Right cardiac atrium (tissue), 5 donors: ENCODE results near the gene COMMD9. TPM values are rescaled to one million over a fixed set of nuclear protein-coding genes. Genes with fewer than 3 reads are reported as not detected.

Experiments used
- ATAC-seq, 2 donors: fragments of 200-7000 bp; cut with Tn5 transposase; one replicate each; pipeline versions ENCODE4 v1.8.0 to v1.9.1; 2020; ENCODE audit warnings: moderate library complexity in 2 of 2, mild to moderate bottlenecking in 1 of 2
- DNase-seq, 3 donors: peaks; one replicate each; pipeline ENCODE4 v3.0.0-alpha.2; 2020
- H3K27ac ChIP-seq: one replicate; pipeline ENCODE4 v1.5.1; 2013; ENCODE audit warnings: mild to moderate bottlenecking, low read length, control low read depth, moderate library complexity
- H3K27me3 ChIP-seq: one replicate; pipeline ENCODE4 v1.6.1; 2013; ENCODE audit not compliant: control insufficient read depth, insufficient read depth
- H3K4me1 ChIP-seq: one replicate; pipeline ENCODE4 v1.6.1; 2013; ENCODE audit warnings: low read length; ENCODE audit not compliant: control insufficient read depth, insufficient read depth
- H3K4me3 ChIP-seq: one replicate; pipeline ENCODE4 v1.5.1; 2013; ENCODE audit warnings: low read length, control low read depth
- H3K9me3 ChIP-seq: one replicate; pipeline ENCODE4 v1.6.1; 2013; ENCODE audit warnings: low read length; ENCODE audit not compliant: control insufficient read depth
- whole genome bisulfite sequencing: extraction: QIAGEN DNeasy Blood & Tissue Kit; methylation state at CpG from one replicate; pipeline ENCODE4 v1.1.7; 2013; 5-methylcytosine and 5-hydroxymethylcytosine counted together
- intact Hi-C, 4 donors: fragments of 100-400 bp; cut with DNase I; formaldehyde crosslinking; loops; one replicate each; pipeline versions ENCODE4 v1.11.0 to v1.14.0; 2022 to 2023
- polyA plus RNA-seq: library from polyadenylated mRNA; stranded (reverse); fragments of 200-250 nt; gene quantifications from one replicate; pipeline ENCODE4 v1.2.3, GENCODE V29; 2013
- total RNA-seq, 4 donors: library from RNA; stranded (reverse); fragmentation: NEBNext Ultra II Directional; extraction: Animal tissue kit (Norgen Biotek cat#: 25700); gene quantifications; one replicate each; pipeline ENCODE4 v1.2.1, GENCODE V29; 2021
- donor health status: healthy with polysubstance abuse.
- donor health status: DM: no; HTN: yes; CAD: no.
- donor health status: DM: no; HTN: no; CAD: no.
- donor health status: DM: no; HTN: yes; CAD: no; lungs with severe emphysema.
- donor health status: DM: yes; HTN: yes; CAD: no.

COMMD9 gene
- total and polyA plus RNA-seq, 5 donors: 35.2 to 51.8 (median 36.9) TPM

- ATAC-seq (no peak), DNase-seq (no peak)
- Histone ChIP-seq H3K27me3 (no peaks in the 10 kb centered on the region), H3K27ac (no peak overlapping the region), H3K4me1 (no peaks in the 10 kb centered on the region), H3K9me3 (no peaks in the 10 kb centered on the region), H3K4me3 (no peak overlapping the region)
- 63% methylated on average over 6 of the region's 6 CpGs for WGBS
- intact Hi-C loops: no loop called here
These were observed 25.2 kb upstream of the COMMD9 start for GRCh38 chr11:36314434-36314767.

- Histone ChIP-seq H3K4me3 (no peak overlapping the region), H3K27me3 (no peaks in the 10 kb centered on the region), H3K27ac (no peak overlapping the region), H3K9me3 (no peaks in the 10 kb centered on the region), H3K4me1 (no peaks in the 10 kb centered on the region)
- DNase-seq (no peak), ATAC-seq (no peak)
- WGBS: 72% methylated on average over 3 of the region's 3 CpGs
- intact Hi-C loops: no loop called here
These were observed 24.7 kb upstream of the COMMD9 start for GRCh38 chr11:36313750-36314433.

- Histone ChIP-seq H3K4me3 (no peak overlapping the region), H3K27me3 (no peaks in the 10 kb centered on the region), H3K27ac (no peak overlapping the region), H3K4me1 (no peaks in the 10 kb centered on the region), H3K9me3 (no peaks in the 10 kb centered on the region)
- no peak for ATAC-seq
- WGBS: 66% methylated on average over 6 of the region's 6 CpGs
- no peak for DNase-seq
- intact Hi-C loops: no loop called here
These were observed 23.6 kb upstream of the COMMD9 start for GRCh38 chr11:36312611-36313472.

GRCh38 chr11:36311926-36312595, 22.8 kb upstream of the COMMD9 start:
- no peaks in the 10 kb centered on the region for H3K27me3 ChIP-seq
- no peaks in the 10 kb centered on the region for H3K9me3 ChIP-seq
- DNase-seq (no peak), ATAC-seq (no peak)
- WGBS: 89% methylated on average over 4 of the region's 4 CpGs
- no peaks in the 10 kb centered on the region for H3K4me1 ChIP-seq
- H3K4me3 ChIP-seq: no peak overlapping the region
- intact Hi-C loops: no loop called here
- H3K27ac ChIP-seq: no peak overlapping the region

- Histone ChIP-seq H3K27me3 (no peaks in the 10 kb centered on the region), H3K4me1 (no peaks in the 10 kb centered on the region), H3K27ac (no peak overlapping the region), H3K9me3 (no peaks in the 10 kb centered on the region), H3K4me3 (no peak overlapping the region)
- DNase-seq (no peak), ATAC-seq (no peak)
- WGBS: 91% methylated on average over 4 of the region's 4 CpGs
- intact Hi-C loops: loop anchor here in 1 of 4 donors (10.0 kb wide), 1 partner anchor 155 kb away; no protein-coding TSS in a partner anchor
These were observed 20.6 kb upstream of the COMMD9 start for GRCh38 chr11:36309779-36310178.

- no peaks in the 10 kb centered on the region for H3K9me3 ChIP-seq
- WGBS: 53% methylated on average over 1 of the region's 1 CpG
- H3K4me1 ChIP-seq: no peaks in the 10 kb centered on the region
- no peak for DNase-seq
- no peak overlapping the region for H3K27ac ChIP-seq
- no peaks in the 10 kb centered on the region for H3K27me3 ChIP-seq
- intact Hi-C loops: loop anchor here in 1 of 4 donors (10.0 kb wide), 1 partner anchor 156 kb away; no protein-coding TSS in a partner anchor
- peak in 1 of 2 donors; percentile 81 for ATAC-seq
- H3K4me3 ChIP-seq: no peak overlapping the region
These were observed 19.4 kb upstream of the COMMD9 start for GRCh38 chr11:36308577-36308976.

- ATAC-seq: no peak
- Histone ChIP-seq H3K9me3 (no peaks in the 10 kb centered on the region), H3K4me1 (no peaks in the 10 kb centered on the region), H3K27ac (no peak overlapping the region), H3K4me3 (no peak overlapping the region), H3K27me3 (no peaks in the 10 kb centered on the region)
- WGBS: 45% methylated on average over 3 of the region's 3 CpGs
- intact Hi-C loops: loop anchor here in 1 of 4 donors (10.0 kb wide), 1 partner anchor 158 kb away; no protein-coding TSS in a partner anchor
- DNase-seq: no peak
These were observed 17.7 kb upstream of the COMMD9 start for GRCh38 chr11:36306888-36307287.

- H3K9me3 ChIP-seq: no peaks in the 10 kb centered on the region
- 36% methylated on average over 1 of the region's 1 CpG for WGBS
- no peaks in the 10 kb centered on the region for H3K4me1 ChIP-seq
- DNase-seq (no peak), ATAC-seq (no peak)
- intact Hi-C loops: loop anchor here in 1 of 4 donors (10.0 kb wide), 1 partner anchor 160 kb away; no protein-coding TSS in a partner anchor
- H3K4me3 ChIP-seq: no peak overlapping the region
- H3K27me3 ChIP-seq: no peaks in the 10 kb centered on the region
- no peak overlapping the region for H3K27ac ChIP-seq
These were observed 15.8 kb upstream of the COMMD9 start for GRCh38 chr11:36305047-36305446.

- Histone ChIP-seq H3K4me3 (no peak overlapping the region), H3K4me1 (no peaks in the 10 kb centered on the region), H3K27me3 (no peaks in the 10 kb centered on the region), H3K9me3 (no peaks in the 10 kb centered on the region), H3K27ac (no peak overlapping the region)
- 58% methylated on average over 1 of the region's 1 CpG for WGBS
- intact Hi-C loops: loop anchor here in 1 of 4 donors (10.0 kb wide), 1 partner anchor 160 kb away; no protein-coding TSS in a partner anchor
- DNase-seq: no peak
- no peak for ATAC-seq
These were observed 15.1 kb upstream of the COMMD9 start for GRCh38 chr11:36304351-36304750.

- 18% methylated on average over 3 of the region's 3 CpGs for WGBS
These were observed 11.4 kb upstream of the COMMD9 start for GRCh38 chr11:36300650-36301049.

More at GRCh38 chr11:36300650-36301049, 11.4 kb upstream of the COMMD9 start:
- DNase-seq (peak; percentile 56 to 82 (median 79)), ATAC-seq (peak; percentile 88 to 92)
- no peak overlapping the region for H3K4me3 ChIP-seq
- no peak overlapping the region for H3K27ac ChIP-seq
- no peaks in the 10 kb centered on the region for H3K4me1 ChIP-seq
- H3K27me3 ChIP-seq: no peaks in the 10 kb centered on the region
- intact Hi-C loops: loop anchor here in 1 of 4 donors (10.0 kb wide), 1 partner anchor 164 kb away; no protein-coding TSS in a partner anchor
- H3K9me3 ChIP-seq: no peaks in the 10 kb centered on the region
